AG04449 (cell line): Measurements from ENCODE around the gene CTPS1.

Source experiments
- CTCF ChIA-PET: fragments of 350-600 bp; formaldehyde crosslinking; extraction: SDS; loops from one replicate; lab custom pipeline; 2021; ENCODE audit warnings: antibody characterized with exemption; lab: Yijun Ruan, JAX
- POLR2A ChIA-PET: fragments of 400-600, 350-600 bp; formaldehyde crosslinking; extraction: SDS; loops from one replicate; lab custom pipeline; 2020; ENCODE audit warnings: antibody characterized with exemption, inconsistent platforms; lab: Yijun Ruan, JAX
- DNase-seq: peaks from one replicate; pipeline ENCODE4 v3.0.0-alpha.2; 2010; ENCODE audit warnings: low read depth, low spot score
- H3K4me3 ChIP-seq: 2 replicates; pipeline ENCODE4 v1.5.1; 2011; ENCODE audit warnings: low read depth, mild to moderate bottlenecking, control low read depth, low read length
- CTCF ChIP-seq: IDR thresholded peaks from one replicate; pipeline ENCODE4 v1.5.1; 2011; ENCODE audit warnings: mild to moderate bottlenecking, moderate library complexity, low read length, control low read depth, inconsistent platforms; ENCODE audit not compliant: insufficient read depth; ENCODE audit errors: missing control alignments

CTPS1 gene

DNA sequence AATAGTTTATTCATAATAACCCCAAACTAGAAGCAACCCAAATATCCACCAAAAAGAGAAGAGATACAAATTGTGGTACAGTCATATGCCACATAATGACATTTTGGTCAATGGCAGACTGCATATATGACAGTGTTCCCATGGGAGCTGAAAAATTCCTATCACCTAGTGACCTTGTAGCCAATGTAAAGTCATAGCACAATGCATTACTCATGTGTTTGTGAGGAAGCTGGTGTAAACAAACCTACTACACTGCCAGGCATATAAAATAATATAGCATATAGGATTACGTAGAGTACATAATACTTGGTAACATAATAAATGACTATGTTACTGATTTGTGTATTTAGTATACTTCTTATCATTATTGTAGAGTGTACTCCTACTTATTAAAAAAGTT, 71.5 kb downstream of the CTPS1 start:
- no peak overlapping the region for H3K4me3 ChIP-seq
- TF ChIP-seq CTCF = no peak
- ChIA-PET CTCF (interaction anchor here (1.8 kb wide), 1 partner anchor 12 kb away, joined by 5 read pairs; no protein-coding TSS in a partner anchor), POLR2A (no interaction called here)
- DNase-seq = no peak

DNA sequence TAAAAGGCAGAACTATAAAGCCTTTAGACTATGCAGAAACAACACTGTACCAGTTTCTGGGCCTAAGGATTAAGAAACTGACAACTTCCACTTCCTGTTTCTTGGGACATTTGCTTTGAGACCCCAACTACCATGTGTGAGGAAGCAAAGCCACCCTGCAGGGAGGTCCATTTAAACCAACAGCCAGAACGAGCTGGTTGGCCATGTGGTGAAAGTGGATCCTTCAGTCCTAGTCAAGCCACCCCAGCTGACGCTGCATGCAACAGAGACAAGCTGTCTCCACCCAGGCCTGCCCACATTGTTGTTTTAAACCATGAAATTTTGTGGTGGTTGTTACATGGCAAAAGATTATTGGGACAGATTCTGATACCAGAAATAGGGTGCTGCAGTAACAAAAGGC, 73.8 kb downstream of the CTPS1 start:
- POLR2A ChIA-PET = no interaction called here
- TF ChIP-seq CTCF = no peak
- H3K4me3 ChIP-seq = no peak overlapping the region
- CTCF ChIA-PET = no interaction called here
- DNase-seq = no peak

GRCh38 chr1:41056907-41057306, 77.4 kb downstream of the CTPS1 start:
- no peak overlapping the region for H3K4me3 ChIP-seq
- ChIA-PET POLR2A (no interaction called here), CTCF (no interaction called here)
- no peak for TF ChIP-seq CTCF
- no peak for DNase-seq
